Measurements from ENCODE around the gene CDK5RAP3. TPM values are rescaled to one million over a fixed set of nuclear protein-coding genes. Genes with fewer than 3 reads are reported as not detected.

The CDK5RAP3 gene
- total RNA-seq, 1 experiment from 2014 or later: 255 TPM

- peak overlapping the region; percentile 95 for H3K4me2 ChIP-seq (ENCODE audit: low read length)
- ATAC-seq: no peak
- H3K79me2 ChIP-seq (ENCODE audit: insufficient read depth, low read length): no peaks in the 10 kb centered on the region
- no peaks in the 10 kb centered on the region for H3K36me3 ChIP-seq (ENCODE audit: control insufficient read depth in 1 of 2, insufficient read depth in 2 of 2, low read length in 2 of 2)
- H2AFZ ChIP-seq (ENCODE audit: low read depth, low read length, poor library complexity, severe bottlenecking): peak overlapping the region; percentile 95
- H3K9ac ChIP-seq (ENCODE audit: low read length): peak overlapping the region; percentile 85; the same call in 1 of the 2 replicates
- no peaks in the 10 kb centered on the region for H3K9me2 ChIP-seq (ENCODE audit: insufficient read depth)
- H3K4me1 ChIP-seq (ENCODE audit: control insufficient read depth in 1 of 2, insufficient read depth in 2 of 2, low read length in 2 of 2): peaks cover 26 to 47% of the 10 kb centered on the region in 2 experiments
- ChIA-PET CTCF (no interaction called here), POLR2A (no interaction called here), RAD21 (ENCODE audit: low non-redundant PET in 1 of 2, low total read pairs in 2 of 2, uncharacterized antibody in 2 of 2, unreplicated experiment in 2 of 2) (no interaction called here)
- TF ChIP-seq TCF7L2 (IDR thresholded peaks at IDR 0.05; ENCODE audit: borderline replicate concordance, extremely low read depth, insufficient read depth, insufficient read length) (no peak), POLR2AphosphoS5 (IDR thresholded peaks at IDR 0.05; ENCODE audit: low read depth, low read length) (no peak), CBX3 (IDR thresholded peaks at IDR 0.05; ENCODE audit: low read depth) (no peak), RAD21 (IDR thresholded peaks at IDR 0.05; ENCODE audit: low read depth) (no peak), CTCF (IDR thresholded peaks at IDR 0.05 in 2 of 3, conservative IDR thresholded peaks at IDR 0.05 in 1 of 3; ENCODE audit: borderline replicate concordance in 1 of 3, insufficient read depth in 1 of 3, low read depth in 2 of 3, low read length in 2 of 3) (no peak), SIN3A (IDR thresholded peaks at IDR 0.05; ENCODE audit: low read depth) (no peak), ZBTB33 (IDR thresholded peaks at IDR 0.05; ENCODE audit: extremely low read depth, insufficient replicate concordance, low read length) (no peak), YY1 (IDR thresholded peaks at IDR 0.05; ENCODE audit: extremely low read depth, insufficient replicate concordance, low read depth, low read length) (no peak), POLR2A (IDR thresholded peaks at IDR 0.05; ENCODE audit: borderline replicate concordance, extremely low read depth, insufficient read depth, insufficient read length) (no peak), MAX (IDR thresholded peaks at IDR 0.05) (no peak), ATF3 (IDR thresholded peaks at IDR 0.05) (no peak), ZFX (IDR thresholded peaks at IDR 0.05) (no peak), JUND (IDR thresholded peaks at IDR 0.05) (no peak), EZH2phosphoT487 (IDR thresholded peaks at IDR 0.05; ENCODE audit: borderline replicate concordance) (no peak), SP1 (IDR thresholded peaks at IDR 0.05; ENCODE audit: low read depth) (no peak), ELF1 (IDR thresholded peaks at IDR 0.05; ENCODE audit: borderline replicate concordance, low read depth) (no peak), EGR1 (IDR thresholded peaks at IDR 0.05; ENCODE audit: low read depth) (no peak), EZH2 (IDR thresholded peaks at IDR 0.05) (no peak), FOSL1 (IDR thresholded peaks at IDR 0.05; ENCODE audit: low read depth) (no peak), CEBPB (IDR thresholded peaks at IDR 0.05; ENCODE audit: low read depth) (no peak)
- H3K27ac ChIP-seq (ENCODE audit: low read depth, low read length): peak overlapping the region; percentile 17
- H3K27me3 ChIP-seq (ENCODE audit: insufficient read depth, low read length): no peaks in the 10 kb centered on the region
- DNase-seq (ENCODE audit: low read depth, low spot score): no peak
- H3K4me3 ChIP-seq (replicated peaks in 1 of 2; ENCODE audit: low read depth in 1 of 2, low read length in 2 of 2): peak overlapping the region; percentile 61 to 62
- H3K9me3 ChIP-seq (ENCODE audit: control insufficient read depth in 1 of 2, insufficient read depth in 1 of 2, low read depth in 1 of 2, low read length in 2 of 2): no peaks in the 10 kb centered on the region
- no TSS peak for BruUV-seq (replicated peaks)
- intact Hi-C loops (cut with micrococcal nuclease): loop anchor here (10.0 kb wide), 4 partner anchors 312 to 1012 kb away; no protein-coding TSS in a partner anchor
- H4K20me1 ChIP-seq (ENCODE audit: insufficient read depth): no peaks in the 10 kb centered on the region
These were observed 52.0 kb downstream of the CDK5RAP3 start for GRCh38 chr17:48022901-48023300.

All from HCT116 (cell line).